Measurements from ENCODE around the gene LPP. TPM values are rescaled to one million over a fixed set of nuclear protein-coding genes. Genes with fewer than 3 reads are reported as not detected.
A peak's percentile ranks its signal among the peaks of the same experiment; 100 is the strongest.

Gene LPP
- total RNA-seq, 1 experiment from 2014 or later = 148 TPM

DNA sequence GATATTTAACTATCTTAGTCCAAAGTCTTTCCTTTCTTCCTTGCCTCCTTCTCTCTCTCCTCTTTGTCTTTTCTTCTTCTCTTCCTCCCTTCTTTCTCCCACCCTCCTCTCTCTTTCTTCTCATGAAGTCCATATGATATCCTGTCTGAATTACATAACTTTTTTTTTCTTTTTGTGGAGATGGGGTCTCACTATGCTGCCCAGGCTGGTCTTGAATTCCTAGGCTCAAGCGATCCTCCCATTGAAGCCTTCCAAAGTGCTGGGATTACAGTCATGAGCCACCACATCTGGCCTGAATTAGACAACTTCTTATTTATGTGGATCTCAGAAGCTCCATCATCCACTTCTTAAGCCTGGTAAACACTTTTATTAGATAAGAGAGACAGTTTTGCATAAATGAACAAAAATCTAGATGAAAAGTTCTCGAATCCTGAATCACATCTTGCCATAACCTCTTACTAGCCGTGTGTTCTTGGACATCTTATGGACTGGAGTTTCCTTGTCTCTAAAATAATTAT is 206.5 kb downstream of the LPP start:
- peaks cover under 1% of the 10 kb centered on the region; the same call in 1 of the 2 replicates for H3F3A ChIP-seq (ENCODE audit: insufficient read depth, low read depth)

DNA sequence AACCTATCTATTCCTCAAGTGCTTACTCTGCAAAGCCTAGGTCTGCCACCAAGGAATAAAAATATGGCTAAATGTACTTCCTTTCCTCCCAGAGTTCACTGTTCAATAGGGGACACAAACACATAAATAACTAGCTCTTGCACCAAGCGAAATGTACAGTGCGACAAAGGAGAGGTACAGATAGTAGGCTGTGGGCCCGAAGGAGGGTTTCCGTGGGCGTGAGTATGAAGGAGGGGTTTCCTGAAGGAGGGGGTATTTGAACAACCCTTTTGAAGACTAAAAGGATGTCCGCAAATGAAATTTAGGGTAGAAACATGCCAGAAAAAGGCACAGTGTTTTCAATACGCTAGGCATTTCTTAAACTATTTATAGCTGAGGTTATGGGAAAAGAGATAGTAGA is 207.9 kb downstream of the LPP start:
- no TSS peak for BruUV-seq (replicated peaks)
- peak overlapping the region; percentile 7 for H3K4me2 ChIP-seq
- no peaks in the 10 kb centered on the region for H3K27me3 ChIP-seq (ENCODE audit: insufficient read depth, low read depth)
- H3K36me3 ChIP-seq (ENCODE audit: low read depth) = no peaks in the 10 kb centered on the region
- intact Hi-C loops (cut with micrococcal nuclease; ENCODE audit: unreplicated experiment) = loop anchor here (1.0 to 10.0 kb wide), 7 partner anchors 92 to 620 kb away; no protein-coding TSS in a partner anchor
- peaks cover 8% of the 10 kb centered on the region; the same call in 1 of the 2 replicates for H3F3A ChIP-seq (ENCODE audit: insufficient read depth, low read depth)
- no peak for DNase-seq
- no peaks in the 10 kb centered on the region for H4K20me1 ChIP-seq (ENCODE audit: insufficient read depth)
- 0 out of 2 replicates have a peak, but pooled peaks cover 3% of the 10 kb centered on the region for H3K9me3 ChIP-seq (ENCODE audit: insufficient read depth, low read depth)
- CTCF ChIA-PET = no interaction called here
- 0 out of 2 replicates have a peak, but pooled peaks cover 3% of the 10 kb centered on the region for H3K79me2 ChIP-seq (ENCODE audit: low read depth)
- no peak overlapping the region for H3K4me3 ChIP-seq
- TF ChIP-seq EZH2 (IDR thresholded peaks at IDR 0.05; ENCODE audit: low read depth) = no peak
- no peak for TF ChIP-seq CTCF (conservative IDR thresholded peaks at IDR 0.05)
- POLR2A ChIA-PET (ENCODE audit: unreplicated experiment) = interaction anchor here (1.2 kb wide), 1 partner anchor 92 kb away, joined by 5 read pairs; no protein-coding TSS in a partner anchor
- H2AFZ ChIP-seq = no peak overlapping the region
- H3K9me2 ChIP-seq (ENCODE audit: insufficient read depth) = no peaks in the 10 kb centered on the region
- peaks cover 9% of the 10 kb centered on the region for H3K4me1 ChIP-seq (replicated peaks; ENCODE audit: insufficient read depth)
- H3K27ac ChIP-seq = peak overlapping the region; percentile 17; the same call in 1 of the 2 replicates

More for the DNA sequence above, 206.5 kb downstream of the LPP start:
- Histone ChIP-seq H3K27me3 (ENCODE audit: insufficient read depth, low read depth) (no peaks in the 10 kb centered on the region), H3K79me2 (ENCODE audit: low read depth) (0 out of 2 replicates have a peak, but pooled peaks cover 3% of the 10 kb centered on the region), H3K4me3 (no peak overlapping the region), H3K27ac (no peak overlapping the region), H4K20me1 (ENCODE audit: insufficient read depth) (no peaks in the 10 kb centered on the region), H2AFZ (no peak overlapping the region), H3K4me2 (no peak overlapping the region), H3K9me3 (ENCODE audit: insufficient read depth, low read depth) (0 out of 2 replicates have a peak, but pooled peaks cover 3% of the 10 kb centered on the region), H3K4me1 (replicated peaks; ENCODE audit: insufficient read depth) (peaks cover 9% of the 10 kb centered on the region), H3K9me2 (ENCODE audit: insufficient read depth) (no peaks in the 10 kb centered on the region), H3K36me3 (ENCODE audit: low read depth) (no peaks in the 10 kb centered on the region)
- ChIA-PET POLR2A (ENCODE audit: unreplicated experiment) (no interaction called here), CTCF (interaction anchor here (1.6 kb wide), 1 partner anchor 619 kb away, joined by 4 read pairs; no protein-coding TSS in a partner anchor)
- intact Hi-C loops (cut with micrococcal nuclease; ENCODE audit: unreplicated experiment) = loop anchor here (5.0 to 10.0 kb wide), 3 partner anchors 296 to 618 kb away; no protein-coding TSS in a partner anchor
- no peak for TF ChIP-seq EZH2 (IDR thresholded peaks at IDR 0.05; ENCODE audit: low read depth)
- no peak for TF ChIP-seq CTCF (conservative IDR thresholded peaks at IDR 0.05)
- no TSS peak for BruUV-seq (replicated peaks)
- DNase-seq = no peak

- Histone ChIP-seq H3K36me3 (ENCODE audit: low read depth) (no peaks in the 10 kb centered on the region), H4K20me1 (ENCODE audit: insufficient read depth) (no peaks in the 10 kb centered on the region), H3K4me2 (peak overlapping the region; percentile 7), H3K79me2 (ENCODE audit: low read depth) (0 out of 2 replicates have a peak, but pooled peaks cover 3% of the 10 kb centered on the region), H2AFZ (no peak overlapping the region), H3K9me3 (ENCODE audit: insufficient read depth, low read depth) (0 out of 2 replicates have a peak, but pooled peaks cover 3% of the 10 kb centered on the region), H3K9me2 (ENCODE audit: insufficient read depth) (no peaks in the 10 kb centered on the region), H3K27me3 (ENCODE audit: insufficient read depth, low read depth) (no peaks in the 10 kb centered on the region), H3K27ac (peak overlapping the region; percentile 17; the same call in 1 of the 2 replicates), H3K4me1 (replicated peaks; ENCODE audit: insufficient read depth) (peaks cover 9% of the 10 kb centered on the region), H3F3A (ENCODE audit: insufficient read depth, low read depth) (peaks cover 8% of the 10 kb centered on the region; the same call in 1 of the 2 replicates), H3K4me3 (no peak overlapping the region)
- intact Hi-C loops (cut with micrococcal nuclease; ENCODE audit: unreplicated experiment) = loop anchor here (1.0 to 10.0 kb wide), 7 partner anchors 92 to 620 kb away; no protein-coding TSS in a partner anchor
- TF ChIP-seq CTCF (conservative IDR thresholded peaks at IDR 0.05) (0 out of 2 replicates have a peak, but pooled peaks have one; percentile 38), EZH2 (IDR thresholded peaks at IDR 0.05; ENCODE audit: low read depth) (no peak)
- ChIA-PET CTCF (interaction anchor here (0.7 kb wide), 1 partner anchor 783 kb away, joined by 3 read pairs; no protein-coding TSS in a partner anchor), POLR2A (ENCODE audit: unreplicated experiment) (interaction anchor here (0.6 to 1.2 kb wide), 2 partner anchors 92 to 1268 kb away, joined by 3 to 5 read pairs; no protein-coding TSS in a partner anchor)
- no TSS peak for BruUV-seq (replicated peaks)
- DNase-seq = peak; percentile 41 to 87
These were observed 208.5 kb downstream of the LPP start for GRCh38 chr3:188362405-188362831.

Measured in PC-9 (cell line).